ENCODE data around the gene RAB1B. TPM values are rescaled to one million over a fixed set of nuclear protein-coding genes. Genes with fewer than 3 reads are reported as not detected.

The RAB1B gene
- total and polyA plus RNA-seq, 4 donors = 78.6 to 203 (median 168) TPM

DNA sequence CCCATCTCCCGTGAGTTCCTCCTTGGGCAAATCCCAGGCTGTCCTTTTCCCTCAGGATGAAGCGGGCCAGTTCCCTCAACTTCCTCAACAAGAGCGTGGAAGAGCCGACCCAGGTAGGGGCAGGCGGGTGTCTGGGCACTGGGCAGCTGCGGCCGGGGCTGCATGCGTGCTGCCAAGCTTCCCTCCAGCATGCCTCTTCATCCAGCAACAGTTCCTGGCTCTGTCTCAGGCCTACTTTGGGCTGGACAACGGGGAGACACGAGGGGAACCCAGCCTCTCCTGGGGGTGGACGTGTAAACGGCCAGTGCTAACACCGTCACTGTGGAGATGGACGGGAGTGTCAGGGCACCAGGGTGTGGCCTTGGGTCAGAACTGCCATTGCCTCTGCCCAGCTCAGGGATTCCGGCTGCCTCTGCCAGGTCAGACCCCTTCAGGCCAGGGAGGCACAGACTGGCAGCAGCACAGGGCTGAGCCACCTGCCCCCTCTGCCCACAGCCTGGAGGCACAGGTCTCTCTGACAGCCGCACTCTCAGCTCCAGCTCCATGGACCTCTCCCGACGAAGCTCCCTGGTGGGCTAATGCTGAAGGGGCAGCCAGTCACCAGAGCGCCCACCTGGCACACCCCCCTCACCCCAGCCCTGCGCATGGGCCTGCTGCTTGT lies 1.9 kb upstream of the RAB1B start:
- Histone ChIP-seq H3K27ac (ENCODE audit: low read depth in 1 of 2, low read length in 1 of 2) (no peak overlapping the region), H3K9me3 (ENCODE audit: control insufficient read depth in 4 of 4, insufficient read depth in 3 of 4, low read length in 3 of 4) (no peaks in the 10 kb centered on the region), H3K27me3 (ENCODE audit: control insufficient read depth in 3 of 3, insufficient read depth in 3 of 3, low read length in 2 of 3) (no peaks in the 10 kb centered on the region), H3K4me1 (ENCODE audit: control insufficient read depth in 5 of 5, insufficient read depth in 5 of 5, low read length in 5 of 5) (peaks cover 0 to 13% (median 4%) of the 10 kb centered on the region in 5 donors), H3K4me3 (no peak overlapping the region), H3K36me3 (ENCODE audit: control insufficient read depth in 4 of 4, insufficient read depth in 4 of 4, low read length in 4 of 4) (peaks cover 0 to 34% (median 15%) of the 10 kb centered on the region in 4 donors), H3K9ac (ENCODE audit: insufficient read depth in 1 of 2, low read length in 2 of 2) (no peak overlapping the region)
- WGBS, 2 donors = 88 to 90% methylated on average over 18 to 20 of the region's 20 CpGs
- no peak for DNase-seq
- ATAC-seq (ENCODE audit: insufficient read depth, low FRiP score) = no peak
- TF ChIP-seq, protein P1, sequence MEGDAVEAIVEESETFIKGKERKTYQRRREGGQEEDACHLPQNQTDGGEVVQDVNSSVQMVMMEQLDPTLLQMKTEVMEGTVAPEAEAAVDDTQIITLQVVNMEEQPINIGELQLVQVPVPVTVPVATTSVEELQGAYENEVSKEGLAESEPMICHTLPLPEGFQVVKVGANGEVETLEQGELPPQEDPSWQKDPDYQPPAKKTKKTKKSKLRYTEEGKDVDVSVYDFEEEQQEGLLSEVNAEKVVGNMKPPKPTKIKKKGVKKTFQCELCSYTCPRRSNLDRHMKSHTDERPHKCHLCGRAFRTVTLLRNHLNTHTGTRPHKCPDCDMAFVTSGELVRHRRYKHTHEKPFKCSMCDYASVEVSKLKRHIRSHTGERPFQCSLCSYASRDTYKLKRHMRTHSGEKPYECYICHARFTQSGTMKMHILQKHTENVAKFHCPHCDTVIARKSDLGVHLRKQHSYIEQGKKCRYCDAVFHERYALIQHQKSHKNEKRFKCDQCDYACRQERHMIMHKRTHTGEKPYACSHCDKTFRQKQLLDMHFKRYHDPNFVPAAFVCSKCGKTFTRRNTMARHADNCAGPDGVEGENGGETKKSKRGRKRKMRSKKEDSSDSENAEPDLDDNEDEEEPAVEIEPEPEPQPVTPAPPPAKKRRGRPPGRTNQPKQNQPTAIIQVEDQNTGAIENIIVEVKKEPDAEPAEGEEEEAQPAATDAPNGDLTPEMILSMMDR (IDR thresholded peaks at IDR 0.05; ENCODE audit: control extremely low read depth, extremely low read depth) = no peak

DNA sequence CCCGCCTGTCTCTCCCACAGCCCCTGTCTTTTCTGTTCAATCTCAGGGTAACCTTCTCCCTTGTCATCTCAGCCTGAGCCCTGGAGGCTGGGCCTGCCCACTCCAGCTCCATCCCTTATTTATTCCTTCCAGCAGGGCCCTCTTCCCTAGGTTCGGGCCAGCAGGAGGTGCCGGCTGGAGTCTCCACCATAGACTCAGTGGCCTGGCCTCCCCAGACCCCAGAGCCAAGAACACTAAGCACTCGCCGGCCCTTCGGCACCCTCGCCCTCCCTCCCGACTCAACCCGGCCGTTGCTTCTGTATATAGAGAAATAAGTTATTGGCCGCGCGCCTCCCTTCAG lies 1.4 kb upstream of the RAB1B start:
- WGBS, 2 donors = 16 to 20% methylated on average over 13 of the region's 13 CpGs
- Histone ChIP-seq H3K36me3 (ENCODE audit: control insufficient read depth in 4 of 4, insufficient read depth in 4 of 4, low read length in 4 of 4) (peaks cover 0 to 34% (median 18%) of the 10 kb centered on the region in 4 donors), H3K9me3 (ENCODE audit: control insufficient read depth in 4 of 4, insufficient read depth in 3 of 4, low read length in 3 of 4) (no peaks in the 10 kb centered on the region), H3K4me3 (peak overlapping the region; percentile 40), H3K27ac (ENCODE audit: low read depth in 1 of 2, low read length in 1 of 2) (peak overlapping the region; percentile 43 to 93), H3K4me1 (ENCODE audit: control insufficient read depth in 5 of 5, insufficient read depth in 5 of 5, low read length in 5 of 5) (peaks cover 0 to 13% (median 4%) of the 10 kb centered on the region in 5 donors), H3K27me3 (ENCODE audit: control insufficient read depth in 3 of 3, insufficient read depth in 3 of 3, low read length in 2 of 3) (no peaks in the 10 kb centered on the region), H3K9ac (ENCODE audit: insufficient read depth in 1 of 2, low read length in 2 of 2) (no peak overlapping the region)
- TF ChIP-seq, protein P1 (IDR thresholded peaks at IDR 0.05; ENCODE audit: control extremely low read depth, extremely low read depth) = no peak
- no peak for DNase-seq
- ATAC-seq (ENCODE audit: insufficient read depth, low FRiP score) = no peak

DNA sequence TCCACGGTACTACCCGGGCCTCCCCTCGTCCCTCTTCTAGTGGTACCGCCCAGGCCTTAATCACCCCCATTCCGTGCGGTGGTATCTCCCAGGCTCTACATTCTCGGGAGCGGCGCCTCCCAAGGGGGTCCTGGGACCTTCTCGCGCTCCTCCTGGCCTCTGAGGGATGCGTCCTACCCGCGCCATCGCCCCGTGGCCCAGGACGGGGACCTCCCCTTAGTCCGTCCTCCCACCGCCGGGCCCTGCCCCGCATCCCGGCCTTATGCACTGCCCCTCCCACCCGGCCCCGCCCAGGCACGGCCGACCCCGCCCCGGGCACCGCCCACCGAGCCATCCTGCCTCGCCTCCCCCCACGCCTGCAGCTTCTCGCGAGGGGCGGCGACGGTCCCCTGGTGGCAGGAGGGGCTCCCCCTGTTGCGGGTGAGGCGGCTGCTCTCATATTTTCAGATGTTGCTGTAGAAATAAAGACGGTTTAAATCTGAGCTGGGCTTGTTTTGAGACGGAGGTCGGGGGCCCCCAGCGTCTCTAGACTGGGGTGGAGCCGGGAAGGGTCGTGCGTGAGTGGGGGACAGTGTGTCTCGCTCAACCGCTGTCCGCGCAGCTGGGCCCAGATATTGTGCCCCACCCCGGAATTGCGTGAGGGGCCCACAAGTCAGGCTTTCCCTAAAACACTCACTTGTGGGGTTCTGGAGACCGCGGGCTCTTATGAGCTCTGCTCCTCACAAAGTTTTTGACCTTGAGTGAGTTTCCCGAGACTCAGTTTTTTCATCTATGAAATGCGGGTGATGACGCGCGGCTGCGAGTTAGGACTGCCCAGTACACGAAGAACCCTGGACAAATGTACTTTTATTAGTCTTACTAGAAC lies 828 bp upstream of the RAB1B start:
- Histone ChIP-seq H3K4me1 (ENCODE audit: control insufficient read depth in 5 of 5, insufficient read depth in 5 of 5, low read length in 5 of 5) (peaks cover 0 to 13% (median 4%) of the 10 kb centered on the region in 5 donors), H3K4me3 (peak overlapping the region; percentile 49), H3K27ac (ENCODE audit: low read depth in 1 of 2, low read length in 1 of 2) (peak overlapping the region; percentile 93), H3K36me3 (ENCODE audit: control insufficient read depth in 4 of 4, insufficient read depth in 4 of 4, low read length in 4 of 4) (peaks cover 2 to 34% (median 22%) of the 10 kb centered on the region in 4 donors), H3K27me3 (ENCODE audit: control insufficient read depth in 3 of 3, insufficient read depth in 3 of 3, low read length in 2 of 3) (no peaks in the 10 kb centered on the region), H3K9me3 (ENCODE audit: control insufficient read depth in 4 of 4, insufficient read depth in 3 of 4, low read length in 3 of 4) (no peaks in the 10 kb centered on the region), H3K9ac (ENCODE audit: insufficient read depth in 1 of 2, low read length in 2 of 2) (peak overlapping the region; percentile 44 to 92)
- TF ChIP-seq, protein P1 (IDR thresholded peaks at IDR 0.05; ENCODE audit: control extremely low read depth, extremely low read depth) = no peak
- 0% methylated on average over 55 to 61 of the region's 61 CpGs for WGBS, 2 donors
- ATAC-seq (ENCODE audit: insufficient read depth, low FRiP score) (peak; percentile 85), DNase-seq (peak; percentile 94 to 96 (median 96))
